ENCODE results near the gene IPO11.
"Not testable (repeated sequence)": the region's sequence is repeated elsewhere in the genome, so short reads cannot be mapped to it uniquely, and the experiment has no call there.

The IPO11 gene

DNA sequence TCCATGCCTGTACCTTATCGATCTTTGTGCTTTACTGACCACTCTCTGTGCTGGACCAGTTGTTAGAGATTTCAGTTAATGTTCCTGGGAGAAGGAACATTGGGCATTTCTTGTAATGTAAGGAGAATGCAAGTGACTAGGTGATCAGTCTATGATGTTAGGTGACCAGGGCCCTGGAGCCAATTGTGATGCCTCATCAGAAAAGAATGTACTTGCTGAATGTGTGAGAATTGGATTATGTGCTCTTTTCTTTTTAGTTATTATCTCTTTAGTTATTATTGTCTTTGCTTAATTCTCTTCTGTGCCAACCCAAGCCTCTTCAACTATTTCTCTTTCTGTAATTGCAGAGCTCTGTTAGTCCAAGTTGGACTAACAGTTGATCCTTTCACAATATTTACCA is 258.9 kb downstream of the IPO11 start:
- no peaks in the 10 kb centered on the region for H3K4me1 ChIP-seq (ENCODE audit: control insufficient read depth in 2 of 2, insufficient read depth in 2 of 2, low read length in 2 of 2)
- no peaks in the 10 kb centered on the region for H3K36me3 ChIP-seq (ENCODE audit: control insufficient read depth in 2 of 2, insufficient read depth in 2 of 2, low read length in 2 of 2)
- H3K27me3 ChIP-seq (ENCODE audit: control insufficient read depth in 2 of 2, insufficient read depth in 2 of 2, low read length in 2 of 2), result no peaks in the 10 kb centered on the region
- H3K4me3 ChIP-seq (ENCODE audit: low read length in 2 of 2), result no peak overlapping the region
- H3K9me3 ChIP-seq (ENCODE audit: control insufficient read depth in 2 of 2, low read length in 2 of 2), result no peaks in the 10 kb centered on the region
- no peak overlapping the region for H3K27ac ChIP-seq (ENCODE audit: low read depth in 2 of 2, low read length in 2 of 2)
- H3K9ac ChIP-seq (ENCODE audit: low read depth in 1 of 2, low read length in 2 of 2), result no peak overlapping the region

DNA sequence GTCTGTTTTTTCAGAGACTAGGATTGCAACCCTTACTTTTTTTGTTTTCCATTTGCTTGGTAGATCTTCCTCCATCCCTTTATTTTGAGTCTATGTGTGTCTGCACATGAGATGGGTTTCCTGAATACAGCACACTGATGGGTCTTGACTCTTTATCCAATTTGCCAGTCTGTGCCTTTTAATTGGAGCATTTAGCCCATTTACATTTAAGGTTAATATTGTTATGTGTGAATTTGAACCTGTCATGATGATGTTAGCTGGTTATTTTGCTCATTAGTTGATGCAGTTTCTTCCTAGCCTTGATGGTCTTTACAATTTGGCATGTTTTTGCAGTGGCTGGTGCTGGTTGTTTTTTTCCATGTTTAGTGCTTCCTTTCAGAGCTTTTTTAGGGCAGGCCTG is 264.0 kb downstream of the IPO11 start:
- H3K4me3 ChIP-seq (ENCODE audit: low read length in 2 of 2), result not testable (repeated sequence)

More for the DNA sequence above, 264.0 kb downstream of the IPO11 start:
- H3K4me1 ChIP-seq (ENCODE audit: control insufficient read depth in 2 of 2, insufficient read depth in 2 of 2, low read length in 2 of 2); H3K27me3 ChIP-seq (ENCODE audit: control insufficient read depth in 2 of 2, insufficient read depth in 2 of 2, low read length in 2 of 2); H3K27ac ChIP-seq (ENCODE audit: low read depth in 2 of 2, low read length in 2 of 2); H3K9me3 ChIP-seq (ENCODE audit: control insufficient read depth in 2 of 2, low read length in 2 of 2); H3K9ac ChIP-seq (ENCODE audit: low read depth in 1 of 2, low read length in 2 of 2); H3K36me3 ChIP-seq (ENCODE audit: control insufficient read depth in 2 of 2, insufficient read depth in 2 of 2, low read length in 2 of 2): not testable (repeated sequence)
